ENCODE results near the gene PITX1. TPM values are rescaled to one million over a fixed set of nuclear protein-coding genes. Genes with fewer than 3 reads are reported as not detected.

PITX1 gene
- total RNA-seq, 4 donors from 2014 or later: 0.97 to 1.2 TPM; not detected in 2

- H3K4me1 ChIP-seq: no peaks in the 10 kb centered on the region
- no peak for DNase-seq
- H3K4me3 ChIP-seq: no peak overlapping the region
- H3K9me3 ChIP-seq: no peaks in the 10 kb centered on the region
- no peak overlapping the region for H3K27ac ChIP-seq
- no peaks in the 10 kb centered on the region for H3K27me3 ChIP-seq
- intact Hi-C loops (cut with DNase I; ENCODE audit: low total_unique reads): no loop called here
- H3K36me3 ChIP-seq: no peaks in the 10 kb centered on the region
- no peak for TF ChIP-seq CTCF (IDR thresholded peaks at IDR 0.05)
- TF ChIP-seq POLR2A (IDR thresholded peaks at IDR 0.05): no peak
These were observed 27.0 kb upstream of the PITX1 start for GRCh38 chr5:135061001-135061400.

- Histone ChIP-seq H3K27me3 (no peaks in the 10 kb centered on the region), H3K4me3 (no peak overlapping the region), H3K9me3 (no peaks in the 10 kb centered on the region), H3K36me3 (no peaks in the 10 kb centered on the region), H3K27ac (no peak overlapping the region), H3K4me1 (no peaks in the 10 kb centered on the region)
- intact Hi-C loops (cut with DNase I; ENCODE audit: low total_unique reads): no loop called here
- TF ChIP-seq POLR2A (IDR thresholded peaks at IDR 0.05) (no peak), CTCF (IDR thresholded peaks at IDR 0.05) (no peak)
- no peak for DNase-seq
These were observed 26.0 kb upstream of the PITX1 start for GRCh38 chr5:135060021-135060420.

GRCh38 chr5:135059000-135059923 lies 25.2 kb upstream of the PITX1 start:
- Histone ChIP-seq H3K27me3 (no peaks in the 10 kb centered on the region), H3K36me3 (no peaks in the 10 kb centered on the region), H3K27ac (no peak overlapping the region), H3K4me3 (no peak overlapping the region), H3K4me1 (no peaks in the 10 kb centered on the region), H3K9me3 (no peaks in the 10 kb centered on the region)
- TF ChIP-seq CTCF (IDR thresholded peaks at IDR 0.05) (no peak), POLR2A (IDR thresholded peaks at IDR 0.05) (no peak)
- intact Hi-C loops (cut with DNase I; ENCODE audit: low total_unique reads): no loop called here
- no peak for DNase-seq

- no peaks in the 10 kb centered on the region for H3K36me3 ChIP-seq
- no peak overlapping the region for H3K4me3 ChIP-seq
- DNase-seq: no peak
- TF ChIP-seq CTCF (IDR thresholded peaks at IDR 0.05): no peak
- no peak for TF ChIP-seq POLR2A (IDR thresholded peaks at IDR 0.05)
- H3K9me3 ChIP-seq: no peaks in the 10 kb centered on the region
- no peaks in the 10 kb centered on the region for H3K4me1 ChIP-seq
- H3K27ac ChIP-seq: no peak overlapping the region
- H3K27me3 ChIP-seq: no peaks in the 10 kb centered on the region
- intact Hi-C loops (cut with DNase I; ENCODE audit: low total_unique reads): no loop called here
These were observed 24.3 kb upstream of the PITX1 start for GRCh38 chr5:135058331-135058732.

- no peak overlapping the region for H3K4me3 ChIP-seq
- no peaks in the 10 kb centered on the region for H3K27me3 ChIP-seq
- H3K4me1 ChIP-seq: no peaks in the 10 kb centered on the region
- no peak overlapping the region for H3K27ac ChIP-seq
- DNase-seq: no peak
- TF ChIP-seq CTCF (IDR thresholded peaks at IDR 0.05): no peak
- no peak for TF ChIP-seq POLR2A (IDR thresholded peaks at IDR 0.05)
- no peaks in the 10 kb centered on the region for H3K36me3 ChIP-seq
- intact Hi-C loops (cut with DNase I; ENCODE audit: low total_unique reads): no loop called here
- H3K9me3 ChIP-seq: no peaks in the 10 kb centered on the region
These were observed 23.2 kb upstream of the PITX1 start for GRCh38 chr5:135057233-135057632.
